Coronary artery (tissue), 2 donors: ENCODE results near the gene KCNK7.

Source experiments
- DNase-seq: peaks from one replicate; pipeline ENCODE4 v3.0.0-alpha.2; 2017; ENCODE audit warnings: low spot score
- H3K27ac ChIP-seq, 2 donors: fragments of 200-600 bp; sonication (generic); one replicate each; pipeline ENCODE4 v1.5.1; 2016 to 2019
- H3K4me3 ChIP-seq: fragments of 200-600 bp; sonication (generic); 2 replicates; pipeline ENCODE4 v1.5.1; 2016; ENCODE audit warnings: mild to moderate bottlenecking, moderate library complexity
- CTCF ChIP-seq: fragments of 200-600 bp; sonication (generic); IDR thresholded peaks from one replicate; pipeline ENCODE4 v1.5.1; 2019; ENCODE audit warnings: antibody characterized with exemption

The KCNK7 gene

GRCh38 chr11:65591939-65592857 lies 3.4 kb downstream of the KCNK7 start:
- Histone ChIP-seq H3K27ac (peak overlapping the region in 1 of 2 donors; percentile 40), H3K4me3 (no peak overlapping the region)
- TF ChIP-seq CTCF = no peak
- no peak for DNase-seq

GRCh38 chr11:65590240-65590738 lies 5.3 kb downstream of the KCNK7 start:
- H3K4me3 ChIP-seq = no peak overlapping the region
- H3K27ac ChIP-seq = peak overlapping the region in 1 of 2 donors; percentile 91
- DNase-seq = no peak
- no peak for TF ChIP-seq CTCF

- no peak for TF ChIP-seq CTCF
- DNase-seq = no peak
- peak overlapping the region in 1 of 2 donors; percentile 91 for H3K27ac ChIP-seq
- no peak overlapping the region for H3K4me3 ChIP-seq
These were observed 6.0 kb downstream of the KCNK7 start for GRCh38 chr11:65589444-65590239.

- Histone ChIP-seq H3K27ac (peak overlapping the region; percentile 72 to 91), H3K4me3 (peak overlapping the region; percentile 15)
- DNase-seq = no peak
- no peak for TF ChIP-seq CTCF
These were observed 7.2 kb downstream of the KCNK7 start for GRCh38 chr11:65588199-65589054.

GRCh38 chr11:65586676-65587075 lies 8.9 kb downstream of the KCNK7 start:
- H3K27ac ChIP-seq = peak overlapping the region; percentile 39 to 91
- DNase-seq = no peak
- no peak for TF ChIP-seq CTCF
- H3K4me3 ChIP-seq = peak overlapping the region; percentile 51

GRCh38 chr11:65586247-65586630 lies 9.4 kb downstream of the KCNK7 start:
- no peak overlapping the region for H3K4me3 ChIP-seq
- no peak for DNase-seq
- TF ChIP-seq CTCF = no peak
- peak overlapping the region; percentile 39 to 91 for H3K27ac ChIP-seq
